Esophagus muscularis mucosa (tissue), 4 donors: ENCODE results near the gene EZR.

Experiments used
- CTCF ChIP-seq, 3 experiments: fragments of 200-600 bp in 2 of 3; fragments of 450-650 bp in 1 of 3; sonication (generic) in 2 of 3; IDR thresholded peaks; one replicate each; pipeline ENCODE4 v1.5.1; 2017 to 2019; ENCODE audit warnings: antibody characterized with exemption in 3 of 3, mild to moderate bottlenecking in 2 of 3, moderate library complexity in 1 of 3
- EP300 ChIP-seq: sonication (generic); formaldehyde crosslinking; IDR thresholded peaks from one replicate; pipeline ENCODE4 v1.6.1; 2017; ENCODE audit warnings: antibody characterized with exemption
- POLR2AphosphoS5 ChIP-seq, 2 donors: sonication (generic); formaldehyde crosslinking; IDR thresholded peaks; one replicate each; pipeline ENCODE4 v1.6.1; 2017; ENCODE audit warnings: antibody characterized with exemption in 2 of 2

GRCh38 chr6:158758451-158758860 lies 60.7 kb downstream of the EZR start:
- no peak for TF ChIP-seq EP300
- no peak for TF ChIP-seq CTCF (IDR thresholded peaks at IDR 0.05)
- TF ChIP-seq POLR2AphosphoS5 (IDR thresholded peaks at IDR 0.05) = no peak
